Astrocyte (in vitro differentiated cells and primary cell): ENCODE data around the gene GIPR. TPM values are rescaled to one million over a fixed set of nuclear protein-coding genes. Genes with fewer than 3 reads are reported as not detected.

Source experiments
- DNase-seq: peaks from one replicate; pipeline ENCODE4 v3.0.0-alpha.2; 2010; ENCODE audit warnings: low read depth
- FAIRE-seq: peaks from 2 replicates; lab custom pipeline; 2011; peaks lifted over from hg19 to GRCh38; lab: Jason Lieb, UNC
- H2AFZ ChIP-seq: 2 replicates; pipeline ENCODE4 v1.6.0; 2012; ENCODE audit warnings: low read depth, low read length, inconsistent platforms
- H3K27ac ChIP-seq: 2 replicates; pipeline ENCODE4 v1.5.1; 2011; ENCODE audit warnings: low read depth, low read length, inconsistent platforms
- H3K27me3 ChIP-seq: 2 replicates; pipeline ENCODE4 v1.6.0; 2011; ENCODE audit warnings: low read length, inconsistent platforms; ENCODE audit not compliant: insufficient read depth
- H3K36me3 ChIP-seq: 2 replicates; pipeline ENCODE4 v1.5.1; 2011; ENCODE audit warnings: low read length, inconsistent platforms; ENCODE audit not compliant: insufficient read depth
- H3K4me1 ChIP-seq: 2 replicates; pipeline ENCODE4 v1.5.1; 2011; ENCODE audit warnings: low read length, inconsistent platforms; ENCODE audit not compliant: insufficient read depth
- H3K4me2 ChIP-seq: 2 replicates; pipeline ENCODE4 v1.6.0; 2012; ENCODE audit warnings: low read length, inconsistent platforms
- H3K4me3 ChIP-seq: 2 replicates; pipeline ENCODE4 v1.5.1; 2011; ENCODE audit warnings: low read depth, mild to moderate bottlenecking, low read length, inconsistent platforms; ENCODE audit not compliant: insufficient read depth
- H3K79me2 ChIP-seq: 2 replicates; pipeline ENCODE4 v1.6.0; 2012; ENCODE audit warnings: mild to moderate bottlenecking, low read length, inconsistent platforms; ENCODE audit not compliant: insufficient read depth
- H3K9ac ChIP-seq: 2 replicates; pipeline ENCODE4 v1.6.0; 2012; ENCODE audit warnings: mild to moderate bottlenecking, low read length, inconsistent platforms
- H3K9me3 ChIP-seq: 2 replicates; pipeline ENCODE4 v1.5.1; 2012; ENCODE audit warnings: low read depth, mild to moderate bottlenecking, low read length, inconsistent platforms; ENCODE audit not compliant: insufficient read depth
- H4K20me1 ChIP-seq: 2 replicates; pipeline ENCODE4 v1.6.0; 2012; ENCODE audit warnings: low read length, inconsistent platforms; ENCODE audit not compliant: insufficient read depth
- H3K27ac Mint-ChIP-seq: one replicate; pipeline ENCODE4 v1.8.0; 2021; ENCODE audit warnings: mild to moderate bottlenecking, mixed read lengths; ENCODE audit not compliant: unreplicated experiment
- H3K27me3 Mint-ChIP-seq: one replicate; pipeline ENCODE4 v1.8.0; 2021; ENCODE audit warnings: low read depth, mixed read lengths; ENCODE audit not compliant: unreplicated experiment
- H3K36me3 Mint-ChIP-seq: one replicate; pipeline ENCODE4 v1.8.0; 2021; ENCODE audit warnings: low read depth, mixed read lengths; ENCODE audit not compliant: unreplicated experiment
- H3K4me1 Mint-ChIP-seq: one replicate; pipeline ENCODE4 v1.8.0; 2021; ENCODE audit warnings: low read depth, mixed read lengths; ENCODE audit not compliant: unreplicated experiment
- H3K4me3 Mint-ChIP-seq: one replicate; pipeline ENCODE4 v1.8.0; 2021; ENCODE audit warnings: mild to moderate bottlenecking, moderate library complexity, mixed read lengths; ENCODE audit not compliant: unreplicated experiment
- H3K9me3 Mint-ChIP-seq: one replicate; pipeline ENCODE4 v1.8.0; 2021; ENCODE audit warnings: mild to moderate bottlenecking, mixed read lengths; ENCODE audit not compliant: unreplicated experiment
- CTCF ChIP-seq: IDR thresholded peaks from 2 replicates; pipeline ENCODE4 v1.5.1; 2011; ENCODE audit warnings: low read depth, mild to moderate bottlenecking, inconsistent platforms, low read length, moderate library complexity; ENCODE audit not compliant: insufficient read depth
- EZH2 ChIP-seq: IDR thresholded peaks from 2 replicates; pipeline ENCODE4 v1.6.1; 2012; ENCODE audit warnings: mild to moderate bottlenecking, low read length, inconsistent platforms; ENCODE audit not compliant: insufficient read depth
- total RNA-seq: library from RNA; stranded (reverse); gene quantifications from 2 replicates; pipeline ENCODE4 v1.2.1, GENCODE V29; 2021

Gene GIPR
- total RNA-seq, 1 donor from 2014 or later: 4.4 TPM

GRCh38 chr19:45687599-45687998, 19.6 kb downstream of the GIPR start:
- no peak overlapping the region for H3K4me3 ChIP-seq

GRCh38 chr19:45691516-45692186, 23.6 kb downstream of the GIPR start, which contains the start of gene SNRPD2:
TSS of gene SNRPD2 (minus strand) at chr19:45691953. CDS start at chr19:45691888, 65 bp downstream.
- Histone ChIP-seq H3K4me2 (peak within 1 kb of the TSS; percentile 99), H3K9ac (peak within 1 kb of the TSS; percentile 97), H4K20me1 (peaks cover 31% of the 10 kb centered on the region), H3K79me2 (peaks cover 33% of the 10 kb centered on the region), H2AFZ (peak within 1 kb of the TSS; percentile 87), H3K27me3 (no peaks in the 10 kb centered on the region), H3K4me1 (peaks cover 12% of the 10 kb centered on the region), H3K36me3 (peaks cover 15% of the 10 kb centered on the region), H3K27ac (peak within 1 kb of the TSS; percentile 95), H3K9me3 (no peaks in the 10 kb centered on the region), H3K4me3 (peak within 1 kb of the TSS; percentile 90)
- peak; percentile 89 for DNase-seq
- H3K27me3 Mint-ChIP-seq: no peaks in the 10 kb centered on the region
- peaks cover 5% of the 10 kb centered on the region for H3K36me3 Mint-ChIP-seq
- TF ChIP-seq CTCF: no peak
- TF ChIP-seq EZH2: no peak
- peak; percentile 73 for FAIRE-seq
- H3K27ac Mint-ChIP-seq: peak within 1 kb of the TSS; percentile 99
- no peaks in the 10 kb centered on the region for H3K9me3 Mint-ChIP-seq
- H3K4me3 Mint-ChIP-seq: peak within 1 kb of the TSS; percentile 97
- peaks cover 1% of the 10 kb centered on the region for H3K4me1 Mint-ChIP-seq

More at GRCh38 chr19:45687599-45687998, 19.6 kb downstream of the GIPR start:
- Histone ChIP-seq H3K27me3 (no peaks in the 10 kb centered on the region), H3K4me2 (no peak overlapping the region), H3K4me1 (peaks cover 7% of the 10 kb centered on the region), H2AFZ (no peak overlapping the region), H3K36me3 (peaks cover 13% of the 10 kb centered on the region), H4K20me1 (peaks cover 25% of the 10 kb centered on the region), H3K79me2 (peaks cover 28% of the 10 kb centered on the region), H3K27ac (no peak overlapping the region), H3K9me3 (no peaks in the 10 kb centered on the region), H3K9ac (no peak overlapping the region)
- no peaks in the 10 kb centered on the region for H3K27me3 Mint-ChIP-seq
- FAIRE-seq (no peak), DNase-seq (no peak)
- TF ChIP-seq EZH2 (no peak), CTCF (no peak)
- no peak overlapping the region for H3K4me3 Mint-ChIP-seq
- H3K4me1 Mint-ChIP-seq: no peaks in the 10 kb centered on the region
- peaks cover 14% of the 10 kb centered on the region for H3K36me3 Mint-ChIP-seq
- no peaks in the 10 kb centered on the region for H3K9me3 Mint-ChIP-seq
- no peak overlapping the region for H3K27ac Mint-ChIP-seq
